Fibroblast of villous mesenchyme (primary cell): ENCODE data around the gene SLC22A5. TPM values are rescaled to one million over a fixed set of nuclear protein-coding genes. Genes with fewer than 3 reads are reported as not detected.

Experiments used
- DNase-seq: peaks from one replicate; pipeline ENCODE4 v3.0.0-alpha.2; 2010; ENCODE audit warnings: low read depth
- H3K4me3 ChIP-seq: 2 replicates; pipeline ENCODE4 v1.5.1; 2011; ENCODE audit warnings: low read depth, mild to moderate bottlenecking, low read length
- CTCF ChIP-seq: IDR thresholded peaks from 2 replicates; pipeline ENCODE4 v1.5.1; 2012; ENCODE audit warnings: low read depth, mild to moderate bottlenecking, low read length; ENCODE audit not compliant: insufficient read depth
- total RNA-seq: library from RNA; depleted of rRNA; stranded (reverse); fragments of >200 nt; gene quantifications from 2 replicates; pipeline ENCODE4 v1.2.3, GENCODE V29; 2012

The SLC22A5 gene
- total RNA-seq, 1 donor: 7.3 TPM

- no peak overlapping the region for H3K4me3 ChIP-seq
- TF ChIP-seq CTCF: no peak
- DNase-seq: no peak
These were observed 52.0 kb downstream of the SLC22A5 start for GRCh38 chr5:132421462-132421861.

- no peak for TF ChIP-seq CTCF
- peak; percentile 83 for DNase-seq
- H3K4me3 ChIP-seq: no peak overlapping the region
These were observed 53.4 kb downstream of the SLC22A5 start for GRCh38 chr5:132422720-132423437.

- no peak for DNase-seq
- no peak for TF ChIP-seq CTCF
- no peak overlapping the region for H3K4me3 ChIP-seq
These were observed 54.0 kb downstream of the SLC22A5 start for GRCh38 chr5:132423438-132423898.

GRCh38 chr5:132424167-132424880 is 54.8 kb downstream of the SLC22A5 start:
- TF ChIP-seq CTCF: no peak
- no peak overlapping the region for H3K4me3 ChIP-seq
- DNase-seq: no peak

- peak overlapping the region; percentile 40 for H3K4me3 ChIP-seq
- TF ChIP-seq CTCF: peak; percentile 9
- DNase-seq: peak; percentile 68
These were observed 55.8 kb downstream of the SLC22A5 start for GRCh38 chr5:132425009-132425937.

- no peak for TF ChIP-seq CTCF
- DNase-seq: no peak
- H3K4me3 ChIP-seq: peak overlapping the region; percentile 40
These were observed 56.5 kb downstream of the SLC22A5 start for GRCh38 chr5:132425975-132426524.
